Measurements from ENCODE around the gene POLK.

DNA sequence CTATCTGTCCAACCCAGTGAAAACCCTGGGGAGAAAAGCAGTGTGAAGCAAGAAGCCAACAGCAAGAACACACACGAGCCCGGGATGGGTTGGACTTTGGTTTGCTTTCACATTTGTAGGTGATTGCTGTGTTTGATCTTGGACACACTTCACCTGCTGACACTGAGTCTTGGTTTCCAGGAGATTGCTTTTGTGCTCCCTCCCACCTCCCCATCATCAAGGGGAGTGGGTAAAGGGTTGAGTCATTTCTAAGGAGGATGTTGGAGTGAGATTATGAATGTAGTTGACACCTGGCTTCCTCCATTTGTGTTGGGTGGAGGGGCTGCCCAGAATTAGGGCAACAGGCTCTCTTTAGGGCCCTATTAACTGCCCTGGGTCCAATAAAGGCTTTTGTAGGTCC lies 137.0 kb downstream of the POLK start:
- no peak for TF ChIP-seq TAF1 (conservative IDR thresholded peaks at IDR 0.05)
- TF ChIP-seq, protein P1, sequence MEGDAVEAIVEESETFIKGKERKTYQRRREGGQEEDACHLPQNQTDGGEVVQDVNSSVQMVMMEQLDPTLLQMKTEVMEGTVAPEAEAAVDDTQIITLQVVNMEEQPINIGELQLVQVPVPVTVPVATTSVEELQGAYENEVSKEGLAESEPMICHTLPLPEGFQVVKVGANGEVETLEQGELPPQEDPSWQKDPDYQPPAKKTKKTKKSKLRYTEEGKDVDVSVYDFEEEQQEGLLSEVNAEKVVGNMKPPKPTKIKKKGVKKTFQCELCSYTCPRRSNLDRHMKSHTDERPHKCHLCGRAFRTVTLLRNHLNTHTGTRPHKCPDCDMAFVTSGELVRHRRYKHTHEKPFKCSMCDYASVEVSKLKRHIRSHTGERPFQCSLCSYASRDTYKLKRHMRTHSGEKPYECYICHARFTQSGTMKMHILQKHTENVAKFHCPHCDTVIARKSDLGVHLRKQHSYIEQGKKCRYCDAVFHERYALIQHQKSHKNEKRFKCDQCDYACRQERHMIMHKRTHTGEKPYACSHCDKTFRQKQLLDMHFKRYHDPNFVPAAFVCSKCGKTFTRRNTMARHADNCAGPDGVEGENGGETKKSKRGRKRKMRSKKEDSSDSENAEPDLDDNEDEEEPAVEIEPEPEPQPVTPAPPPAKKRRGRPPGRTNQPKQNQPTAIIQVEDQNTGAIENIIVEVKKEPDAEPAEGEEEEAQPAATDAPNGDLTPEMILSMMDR (IDR thresholded peaks at IDR 0.05; ENCODE audit: low read depth, low read length, missing input control), result no peak
- TF ChIP-seq RAD21 (IDR thresholded peaks at IDR 0.05), result no peak
- TF ChIP-seq, protein P2, sequence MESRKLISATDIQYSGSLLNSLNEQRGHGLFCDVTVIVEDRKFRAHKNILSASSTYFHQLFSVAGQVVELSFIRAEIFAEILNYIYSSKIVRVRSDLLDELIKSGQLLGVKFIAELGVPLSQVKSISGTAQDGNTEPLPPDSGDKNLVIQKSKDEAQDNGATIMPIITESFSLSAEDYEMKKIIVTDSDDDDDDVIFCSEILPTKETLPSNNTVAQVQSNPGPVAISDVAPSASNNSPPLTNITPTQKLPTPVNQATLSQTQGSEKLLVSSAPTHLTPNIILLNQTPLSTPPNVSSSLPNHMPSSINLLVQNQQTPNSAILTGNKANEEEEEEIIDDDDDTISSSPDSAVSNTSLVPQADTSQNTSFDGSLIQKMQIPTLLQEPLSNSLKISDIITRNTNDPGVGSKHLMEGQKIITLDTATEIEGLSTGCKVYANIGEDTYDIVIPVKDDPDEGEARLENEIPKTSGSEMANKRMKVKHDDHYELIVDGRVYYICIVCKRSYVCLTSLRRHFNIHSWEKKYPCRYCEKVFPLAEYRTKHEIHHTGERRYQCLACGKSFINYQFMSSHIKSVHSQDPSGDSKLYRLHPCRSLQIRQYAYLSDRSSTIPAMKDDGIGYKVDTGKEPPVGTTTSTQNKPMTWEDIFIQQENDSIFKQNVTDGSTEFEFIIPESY (IDR thresholded peaks at IDR 0.05), result no peak
- TF ChIP-seq, protein P3, sequence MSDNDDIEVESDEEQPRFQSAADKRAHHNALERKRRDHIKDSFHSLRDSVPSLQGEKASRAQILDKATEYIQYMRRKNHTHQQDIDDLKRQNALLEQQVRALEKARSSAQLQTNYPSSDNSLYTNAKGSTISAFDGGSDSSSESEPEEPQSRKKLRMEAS (IDR thresholded peaks at IDR 0.05), result no peak
- TF ChIP-seq, protein P4, sequence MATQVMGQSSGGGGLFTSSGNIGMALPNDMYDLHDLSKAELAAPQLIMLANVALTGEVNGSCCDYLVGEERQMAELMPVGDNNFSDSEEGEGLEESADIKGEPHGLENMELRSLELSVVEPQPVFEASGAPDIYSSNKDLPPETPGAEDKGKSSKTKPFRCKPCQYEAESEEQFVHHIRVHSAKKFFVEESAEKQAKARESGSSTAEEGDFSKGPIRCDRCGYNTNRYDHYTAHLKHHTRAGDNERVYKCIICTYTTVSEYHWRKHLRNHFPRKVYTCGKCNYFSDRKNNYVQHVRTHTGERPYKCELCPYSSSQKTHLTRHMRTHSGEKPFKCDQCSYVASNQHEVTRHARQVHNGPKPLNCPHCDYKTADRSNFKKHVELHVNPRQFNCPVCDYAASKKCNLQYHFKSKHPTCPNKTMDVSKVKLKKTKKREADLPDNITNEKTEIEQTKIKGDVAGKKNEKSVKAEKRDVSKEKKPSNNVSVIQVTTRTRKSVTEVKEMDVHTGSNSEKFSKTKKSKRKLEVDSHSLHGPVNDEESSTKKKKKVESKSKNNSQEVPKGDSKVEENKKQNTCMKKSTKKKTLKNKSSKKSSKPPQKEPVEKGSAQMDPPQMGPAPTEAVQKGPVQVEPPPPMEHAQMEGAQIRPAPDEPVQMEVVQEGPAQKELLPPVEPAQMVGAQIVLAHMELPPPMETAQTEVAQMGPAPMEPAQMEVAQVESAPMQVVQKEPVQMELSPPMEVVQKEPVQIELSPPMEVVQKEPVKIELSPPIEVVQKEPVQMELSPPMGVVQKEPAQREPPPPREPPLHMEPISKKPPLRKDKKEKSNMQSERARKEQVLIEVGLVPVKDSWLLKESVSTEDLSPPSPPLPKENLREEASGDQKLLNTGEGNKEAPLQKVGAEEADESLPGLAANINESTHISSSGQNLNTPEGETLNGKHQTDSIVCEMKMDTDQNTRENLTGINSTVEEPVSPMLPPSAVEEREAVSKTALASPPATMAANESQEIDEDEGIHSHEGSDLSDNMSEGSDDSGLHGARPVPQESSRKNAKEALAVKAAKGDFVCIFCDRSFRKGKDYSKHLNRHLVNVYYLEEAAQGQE (IDR thresholded peaks at IDR 0.05), result no peak
- no peak for TF ChIP-seq FOXA1 (IDR thresholded peaks at IDR 0.05)
- TF ChIP-seq, protein P5, sequence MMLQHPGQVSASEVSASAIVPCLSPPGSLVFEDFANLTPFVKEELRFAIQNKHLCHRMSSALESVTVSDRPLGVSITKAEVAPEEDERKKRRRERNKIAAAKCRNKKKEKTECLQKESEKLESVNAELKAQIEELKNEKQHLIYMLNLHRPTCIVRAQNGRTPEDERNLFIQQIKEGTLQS (IDR thresholded peaks at IDR 0.05), result no peak
- no peak for TF ChIP-seq RXRA (IDR thresholded peaks at IDR 0.05)
- no peak for TF ChIP-seq SP1 (IDR thresholded peaks at IDR 0.05)
- no peak for TF ChIP-seq JUND (IDR thresholded peaks at IDR 0.05)
- TF ChIP-seq YY1 (IDR thresholded peaks at IDR 0.05), result no peak
- TF ChIP-seq HNF4A (conservative IDR thresholded peaks at IDR 0.05), result peak; percentile 5 to 45
- TF ChIP-seq GABPA (IDR thresholded peaks at IDR 0.05 in 1 of 2, conservative IDR thresholded peaks at IDR 0.05 in 1 of 2), result no peak
